GM20000 (cell line): ENCODE measurements around the gene CUL5.
A peak's percentile ranks its signal among the peaks of the same experiment; 100 is the strongest.

Source experiments
- DNase-seq: peaks from one replicate; pipeline ENCODE4 v3.0.0; 2012; ENCODE audit warnings: low spot score
- TF ChIP-seq, protein P1 (sequence below): IDR thresholded peaks from 2 replicates; pipeline ENCODE4 v1.5.1; 2012; ENCODE audit warnings: mild to moderate bottlenecking, control low read depth; ENCODE audit errors: extremely low read depth, missing control alignments

The CUL5 gene

DNA sequence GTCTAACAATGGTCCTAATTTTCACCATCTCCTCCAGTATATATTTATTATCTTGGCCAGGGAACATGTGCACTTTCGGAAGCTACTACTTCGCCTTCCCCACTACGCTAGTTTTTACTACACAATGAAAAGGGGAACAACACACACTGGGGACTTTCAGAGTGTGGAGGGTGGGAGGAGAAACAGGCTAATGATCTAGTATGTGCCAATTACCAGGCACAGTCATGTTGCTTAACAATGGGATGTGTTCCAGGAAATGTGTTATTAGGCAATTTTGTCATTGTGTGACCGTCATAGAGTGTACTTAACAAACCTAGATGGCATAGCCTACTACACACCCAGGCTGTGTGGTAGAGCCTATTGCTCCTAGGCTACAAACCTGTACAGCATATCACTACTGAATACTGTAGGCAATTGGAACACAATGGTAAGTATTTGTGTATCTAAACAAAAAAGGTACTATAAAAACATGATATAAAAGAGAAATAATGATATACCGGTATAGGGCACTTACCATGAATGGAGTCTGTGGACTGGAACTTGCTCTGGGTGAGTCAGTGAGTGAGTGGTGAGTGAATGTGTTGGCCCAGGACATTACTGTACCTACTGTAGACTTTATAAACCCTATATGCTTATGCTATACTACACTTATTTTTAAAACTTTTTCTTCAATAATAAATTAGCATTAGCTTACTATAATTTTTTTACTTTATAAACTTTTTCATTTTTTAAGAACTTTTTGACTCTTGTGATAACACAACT, 20.1 kb upstream of the CUL5 start:
- no peak for DNase-seq
- TF ChIP-seq, protein P1, sequence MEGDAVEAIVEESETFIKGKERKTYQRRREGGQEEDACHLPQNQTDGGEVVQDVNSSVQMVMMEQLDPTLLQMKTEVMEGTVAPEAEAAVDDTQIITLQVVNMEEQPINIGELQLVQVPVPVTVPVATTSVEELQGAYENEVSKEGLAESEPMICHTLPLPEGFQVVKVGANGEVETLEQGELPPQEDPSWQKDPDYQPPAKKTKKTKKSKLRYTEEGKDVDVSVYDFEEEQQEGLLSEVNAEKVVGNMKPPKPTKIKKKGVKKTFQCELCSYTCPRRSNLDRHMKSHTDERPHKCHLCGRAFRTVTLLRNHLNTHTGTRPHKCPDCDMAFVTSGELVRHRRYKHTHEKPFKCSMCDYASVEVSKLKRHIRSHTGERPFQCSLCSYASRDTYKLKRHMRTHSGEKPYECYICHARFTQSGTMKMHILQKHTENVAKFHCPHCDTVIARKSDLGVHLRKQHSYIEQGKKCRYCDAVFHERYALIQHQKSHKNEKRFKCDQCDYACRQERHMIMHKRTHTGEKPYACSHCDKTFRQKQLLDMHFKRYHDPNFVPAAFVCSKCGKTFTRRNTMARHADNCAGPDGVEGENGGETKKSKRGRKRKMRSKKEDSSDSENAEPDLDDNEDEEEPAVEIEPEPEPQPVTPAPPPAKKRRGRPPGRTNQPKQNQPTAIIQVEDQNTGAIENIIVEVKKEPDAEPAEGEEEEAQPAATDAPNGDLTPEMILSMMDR: no peak

- TF ChIP-seq, protein P1: no peak
- DNase-seq: no peak
Observed at GRCh38 chr11:107991868-107992414, 16.8 kb upstream of the CUL5 start.

GRCh38 chr11:107996006-107996776, 12.5 kb upstream of the CUL5 start:
- TF ChIP-seq, protein P1: no peak
- DNase-seq: no peak

GRCh38 chr11:107998761-107999160, 9.9 kb upstream of the CUL5 start:
- no peak for DNase-seq
- TF ChIP-seq, protein P1: no peak

DNA sequence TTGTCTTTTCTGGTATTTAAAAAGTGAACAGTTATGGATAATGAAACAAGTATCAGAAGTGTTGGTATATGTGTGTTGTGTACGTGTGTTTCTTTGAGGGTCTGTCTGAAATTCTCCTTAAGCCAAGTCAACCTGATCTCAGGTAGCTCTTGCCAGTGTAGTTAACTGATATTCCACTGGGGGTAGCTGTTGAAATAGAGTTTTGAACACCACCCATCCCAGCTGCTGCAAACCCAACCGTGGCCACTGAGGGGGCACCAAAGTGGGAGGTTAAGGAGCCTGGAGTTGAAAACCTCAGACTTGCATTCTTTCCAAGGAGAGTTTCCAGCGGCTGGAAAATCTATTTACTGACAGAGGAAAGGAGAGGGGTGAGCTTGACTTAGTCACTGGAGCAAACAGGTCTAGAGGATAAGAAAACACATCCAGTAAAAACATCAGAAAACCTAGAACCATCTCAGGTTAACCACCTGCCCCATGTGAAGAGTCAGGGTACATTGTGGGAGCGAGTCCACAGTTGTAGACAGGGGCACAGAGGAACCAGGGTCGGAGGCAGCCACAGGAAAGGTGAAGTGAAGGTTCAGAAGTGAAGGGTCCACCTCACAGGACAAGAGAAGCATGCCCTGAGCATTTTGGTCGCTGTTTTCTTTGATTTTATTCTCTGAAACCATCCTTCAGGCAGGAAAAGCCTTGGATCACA, 8.8 kb upstream of the CUL5 start:
- TF ChIP-seq, protein P1: peak; percentile 64
- DNase-seq: peak; percentile 73

DNA sequence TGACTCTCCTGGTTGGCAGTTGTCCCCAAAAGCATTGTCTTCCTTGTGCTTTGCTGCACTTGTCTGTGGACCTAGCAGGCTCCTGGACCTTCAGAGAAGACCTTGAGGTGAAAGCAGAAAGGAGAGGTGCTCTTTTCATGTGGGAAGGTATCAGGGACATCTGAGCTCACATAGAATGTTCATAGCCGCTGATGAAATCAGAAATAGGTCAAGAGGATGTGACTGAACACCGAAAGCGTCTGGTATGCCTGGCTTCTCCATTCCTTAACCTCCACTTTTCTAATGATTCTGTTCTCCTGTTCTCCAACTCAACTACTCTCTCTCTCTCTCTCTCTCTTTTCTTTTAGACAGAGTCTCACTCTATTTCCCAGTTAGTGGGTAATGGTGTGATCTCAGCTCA, 6.2 kb upstream of the CUL5 start:
- TF ChIP-seq, protein P1: no peak
- no peak for DNase-seq
